HEK293 (cell line): ENCODE results near the gene NTN5.

Experiments
- CTCF ChIA-PET: fragments of 350-600 bp; formaldehyde crosslinking; extraction: SDS; loops from one replicate; lab custom pipeline; 2021; ENCODE audit warnings: antibody characterized with exemption; lab: Yijun Ruan, JAX
- POLR2A ChIA-PET: fragments of 300-600 bp; formaldehyde crosslinking; extraction: SDS; loops from one replicate; lab custom pipeline; 2020; ENCODE audit warnings: antibody characterized with exemption, inconsistent platforms; lab: Yijun Ruan, JAX
- H3K27ac ChIP-seq: fragments of 200-500 bp; sonication (Bioruptor generic); 2 replicates; pipeline ENCODE4 v1.5.1; 2014; ENCODE audit warnings: low read depth, low read length, control low read depth, inconsistent platforms; ENCODE audit errors: extremely low read depth
- H3K36me3 ChIP-seq, 2 experiments: fragments of 200-500 bp in 1 of 2; sonication (Bioruptor generic) in 1 of 2; 1 replicate in 1 of 2; 2 replicates in 1 of 2; pipeline ENCODE4 v1.5.1; 2014 to 2017; ENCODE audit warnings: inconsistent platforms in 2 of 2, low read length in 2 of 2; ENCODE audit not compliant: control insufficient read depth in 2 of 2, insufficient read depth in 1 of 2
- H3K4me1 ChIP-seq: fragments of 200-500 bp; sonication (Bioruptor generic); 2 replicates; pipeline ENCODE4 v1.5.1; 2014; ENCODE audit warnings: mild to moderate bottlenecking, low read length, inconsistent platforms; ENCODE audit not compliant: control insufficient read depth, insufficient read depth
- H3K4me3 ChIP-seq: 2 replicates; pipeline ENCODE4 v1.5.1; 2011; ENCODE audit warnings: low read depth, mild to moderate bottlenecking, control low read depth, low read length, moderate library complexity
- H3K9me3 ChIP-seq: fragments of 200-500 bp; sonication (Bioruptor generic); 2 replicates; pipeline ENCODE4 v1.5.1; 2014; ENCODE audit warnings: low read depth, low read length, inconsistent platforms; ENCODE audit not compliant: control insufficient read depth, insufficient read depth
- ATF2 ChIP-seq: fragments of 450-650 bp; formaldehyde crosslinking; IDR thresholded peaks from 2 replicates; pipeline ENCODE4 v1.5.1; 2016; ENCODE audit warnings: missing biosample characterization, missing genetic modification characterization, low read depth
- OSR2 ChIP-seq: fragments of 450-650 bp; formaldehyde crosslinking; IDR thresholded peaks from 2 replicates; pipeline ENCODE4 v1.5.1; 2016; ENCODE audit warnings: missing biosample characterization, missing genetic modification characterization
- SP7 ChIP-seq: fragments of 450-650 bp; formaldehyde crosslinking; IDR thresholded peaks from 2 replicates; pipeline ENCODE4 v1.5.1; 2016; ENCODE audit warnings: missing biosample characterization, missing genetic modification characterization
- TCF7L2 ChIP-seq: IDR thresholded peaks from 2 replicates; pipeline ENCODE4 v1.6.1; 2011; ENCODE audit warnings: low read depth, mild to moderate bottlenecking, inconsistent platforms, low read length, moderate library complexity, borderline replicate concordance
- ZBTB8A ChIP-seq: fragments of 450-650 bp; formaldehyde crosslinking; IDR thresholded peaks from 2 replicates; pipeline ENCODE4 v1.5.1; 2016; ENCODE audit warnings: missing biosample characterization, missing genetic modification characterization
- ZNF175 ChIP-seq: fragments of 450-650 bp; formaldehyde crosslinking; IDR thresholded peaks from 2 replicates; pipeline ENCODE4 v1.5.1; 2016; ENCODE audit warnings: missing biosample characterization, missing genetic modification characterization
- ZNF221 ChIP-seq: fragments of 450-650 bp; formaldehyde crosslinking; IDR thresholded peaks from 2 replicates; pipeline ENCODE4 v1.5.1; 2017; ENCODE audit warnings: missing biosample characterization, missing genetic modification characterization, borderline replicate concordance
- ZNF518A ChIP-seq: fragments of 450-650 bp; formaldehyde crosslinking; conservative IDR thresholded peaks from 2 replicates; pipeline ENCODE4 v1.5.1; 2016; ENCODE audit warnings: low read depth, missing biosample characterization, missing genetic modification characterization
- ZNF549 ChIP-seq: fragments of 450-650 bp; IDR thresholded peaks from 2 replicates; pipeline ENCODE4 v1.5.1; 2018; ENCODE audit warnings: missing biosample characterization, missing genetic modification characterization, mild to moderate bottlenecking, inconsistent platforms, moderate library complexity
- ZNF600 ChIP-seq: fragments of 450-650 bp; formaldehyde crosslinking; IDR thresholded peaks from 2 replicates; pipeline ENCODE4 v1.5.1; 2016; ENCODE audit warnings: missing biosample characterization, missing genetic modification characterization
- ZNF610 ChIP-seq: fragments of 450-650 bp; formaldehyde crosslinking; IDR thresholded peaks from 2 replicates; pipeline ENCODE4 v1.5.1; 2016; ENCODE audit warnings: missing biosample characterization, missing genetic modification characterization, borderline replicate concordance
- ZNF624 ChIP-seq: fragments of 450-650 bp; formaldehyde crosslinking; IDR thresholded peaks from 2 replicates; pipeline ENCODE4 v1.5.1; 2017; ENCODE audit warnings: missing biosample characterization, missing genetic modification characterization
- ZNF629 ChIP-seq: fragments of 450-650 bp; formaldehyde crosslinking; IDR thresholded peaks from 2 replicates; pipeline ENCODE4 v1.5.1; 2017; ENCODE audit warnings: missing biosample characterization, missing genetic modification characterization
- ZNF645 ChIP-seq: fragments of 450-650 bp; formaldehyde crosslinking; IDR thresholded peaks from 2 replicates; pipeline ENCODE4; 2016; ENCODE audit warnings: missing biosample characterization, missing genetic modification characterization
- ZXDB ChIP-seq: fragments of 450-650 bp; formaldehyde crosslinking; IDR thresholded peaks from 2 replicates; pipeline ENCODE4 v1.5.1; 2016; ENCODE audit warnings: missing biosample characterization, missing genetic modification characterization
- TF ChIP-seq, protein P1 (sequence below): fragments of 450-650 bp; formaldehyde crosslinking; IDR thresholded peaks from 2 replicates; pipeline ENCODE4 v1.5.1; 2016; ENCODE audit warnings: missing biosample characterization, missing genetic modification characterization
- TF ChIP-seq, protein P2 (sequence below): fragments of 450-650 bp; formaldehyde crosslinking; IDR thresholded peaks from 2 replicates; pipeline ENCODE4 v1.5.1; 2016; ENCODE audit warnings: missing biosample characterization, missing genetic modification characterization

The NTN5 gene

GRCh38 chr19:48705431-48705830 lies 32.6 kb upstream of the NTN5 start:
- H3K27ac ChIP-seq, result no peak overlapping the region
- H3K4me3 ChIP-seq, result no peak overlapping the region
- H3K9me3 ChIP-seq, result no peaks in the 10 kb centered on the region
- TF ChIP-seq ZNF549 (tag by site-specific recombination), result no peak
- no peak for TF ChIP-seq TCF7L2
- no peak for TF ChIP-seq ZNF518A (tag by site-specific recombination)
- TF ChIP-seq ZNF624 (tag by site-specific recombination), result no peak
- no peak for TF ChIP-seq SP7
- TF ChIP-seq ZNF175 (tag by site-specific recombination), result no peak
- no peak for TF ChIP-seq ATF2 (tag by site-specific recombination)
- no peak for TF ChIP-seq OSR2
- no peak for TF ChIP-seq ZNF221 (tag by site-specific recombination)
- TF ChIP-seq ZNF645 (tag by site-specific recombination), result no peak
- TF ChIP-seq ZNF610, result no peak
- TF ChIP-seq ZBTB8A (tag by site-specific recombination), result no peak
- no peak for TF ChIP-seq ZNF600 (tag by site-specific recombination)
- TF ChIP-seq, protein P1, sequence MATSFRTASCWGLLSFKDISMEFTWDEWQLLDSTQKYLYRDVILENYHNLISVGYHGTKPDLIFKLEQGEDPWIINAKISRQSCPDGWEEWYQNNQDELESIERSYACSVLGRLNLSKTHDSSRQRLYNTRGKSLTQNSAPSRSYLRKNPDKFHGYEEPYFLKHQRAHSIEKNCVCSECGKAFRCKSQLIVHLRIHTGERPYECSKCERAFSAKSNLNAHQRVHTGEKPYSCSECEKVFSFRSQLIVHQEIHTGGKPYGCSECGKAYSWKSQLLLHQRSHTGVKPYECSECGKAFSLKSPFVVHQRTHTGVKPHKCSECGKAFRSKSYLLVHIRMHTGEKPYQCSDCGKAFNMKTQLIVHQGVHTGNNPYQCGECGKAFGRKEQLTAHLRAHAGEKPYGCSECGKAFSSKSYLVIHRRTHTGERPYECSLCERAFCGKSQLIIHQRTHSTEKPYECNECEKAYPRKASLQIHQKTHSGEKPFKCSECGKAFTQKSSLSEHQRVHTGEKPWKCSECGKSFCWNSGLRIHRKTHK (tag by site-specific recombination), result no peak
- TF ChIP-seq ZXDB, result no peak
- no peak for TF ChIP-seq ZNF629 (tag by site-specific recombination)
- TF ChIP-seq, protein P2, sequence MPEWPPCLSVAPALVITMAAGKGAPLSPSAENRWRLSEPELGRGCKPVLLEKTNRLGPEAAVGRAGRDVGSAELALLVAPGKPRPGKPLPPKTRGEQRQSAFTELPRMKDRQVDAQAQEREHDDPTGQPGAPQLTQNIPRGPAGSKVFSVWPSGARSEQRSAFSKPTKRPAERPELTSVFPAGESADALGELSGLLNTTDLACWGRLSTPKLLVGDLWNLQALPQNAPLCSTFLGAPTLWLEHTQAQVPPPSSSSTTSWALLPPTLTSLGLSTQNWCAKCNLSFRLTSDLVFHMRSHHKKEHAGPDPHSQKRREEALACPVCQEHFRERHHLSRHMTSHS (tag by site-specific recombination), result no peak
- no peaks in the 10 kb centered on the region for H3K4me1 ChIP-seq
- H3K36me3 ChIP-seq, result peaks cover 0 to 2% of the 10 kb centered on the region in 2 experiments; a peak in 2 of 3 replicates
- CTCF ChIA-PET, result interaction anchor here (0.7 kb wide), 1 partner anchor 29 kb away, joined by 4 read pairs; no protein-coding TSS in a partner anchor
- POLR2A ChIA-PET, result interaction anchor here (0.6 to 1.0 kb wide), 3 partner anchors 8 to 623 kb away, joined by 4 to 10 read pairs (median 6); no protein-coding TSS in a partner anchor
